CD14-positive monocyte (primary cell): ENCODE results near the gene DIDO1. TPM values are rescaled to one million over a fixed set of nuclear protein-coding genes. Genes with fewer than 3 reads are reported as not detected.

Source experiments
- DNase-seq, 3 donors: peaks; one replicate each; pipeline ENCODE4 v3.0.0-alpha.2; 2011 to 2022
- H2AFZ ChIP-seq: 2 replicates; pipeline ENCODE4 v1.6.0; 2012; ENCODE audit warnings: mild to moderate bottlenecking, low read depth, low read length, inconsistent platforms; ENCODE audit not compliant: insufficient read depth, poor library complexity, severe bottlenecking
- H3K27ac ChIP-seq, 2 donors: 1 replicate in 1 of 2; 2 replicates in 1 of 2; pipeline ENCODE4 v1.5.1; 2012 to 2013; ENCODE audit warnings: low read length in 2 of 2, control low read depth in 1 of 2, inconsistent platforms in 1 of 2, low read depth in 1 of 2, mild to moderate bottlenecking in 1 of 2
- H3K27me3 ChIP-seq, 2 donors: one replicate each; pipeline versions ENCODE4 v1.6.0 to v1.6.1; 2011 to 2013; ENCODE audit warnings: low read length in 2 of 2; ENCODE audit not compliant: control insufficient read depth in 2 of 2, insufficient read depth in 2 of 2
- H3K36me3 ChIP-seq, 2 donors: replicated peaks in 1 of 2; 1 replicate in 1 of 2; 2 replicates in 1 of 2; pipeline versions ENCODE4 v1.5.1 to v1.6.1; 2012 to 2013; ENCODE audit warnings: low read length in 2 of 2, control low read depth in 1 of 2, inconsistent platforms in 1 of 2, mild to moderate bottlenecking in 1 of 2; ENCODE audit not compliant: insufficient read depth in 2 of 2, control insufficient read depth in 1 of 2
- H3K4me1 ChIP-seq, 2 donors: 1 replicate in 1 of 2; 2 replicates in 1 of 2; pipeline versions ENCODE4 v1.5.1 to v1.6.1; 2012 to 2013; ENCODE audit warnings: low read length in 2 of 2, control low read depth in 1 of 2, inconsistent platforms in 1 of 2, mild to moderate bottlenecking in 1 of 2, moderate library complexity in 1 of 2; ENCODE audit not compliant: insufficient read depth in 2 of 2, control insufficient read depth in 1 of 2
- H3K4me2 ChIP-seq: replicated peaks from 2 replicates; pipeline ENCODE3; 2012; ENCODE audit warnings: low read length, moderate library complexity, mild to moderate bottlenecking; ENCODE audit not compliant: poor library complexity, severe bottlenecking; ENCODE audit errors: extremely low read depth
- H3K4me3 ChIP-seq, 3 experiments: fragments of 200-600 bp in 1 of 3; sonication (generic) in 1 of 3; replicated peaks in 1 of 3; 1 replicate in 2 of 3; 2 replicates in 1 of 3; pipeline ENCODE4 v1.5.1; 2011 to 2013; ENCODE audit warnings: low read length in 3 of 3, mild to moderate bottlenecking in 3 of 3, control low read depth in 2 of 3, low read depth in 2 of 3, inconsistent platforms in 1 of 3, moderate library complexity in 1 of 3
- H3K79me2 ChIP-seq: 2 replicates; pipeline ENCODE4 v1.6.0; 2012; ENCODE audit warnings: mild to moderate bottlenecking, control low read depth, inconsistent platforms, low read length, moderate library complexity; ENCODE audit not compliant: insufficient read depth
- H3K9ac ChIP-seq: 2 replicates; pipeline ENCODE4 v1.6.0; 2017; ENCODE audit warnings: low read length, mild to moderate bottlenecking; ENCODE audit not compliant: insufficient read depth, poor library complexity, severe bottlenecking
- H3K9me3 ChIP-seq, 2 donors: replicated peaks in 1 of 2; 1 replicate in 1 of 2; 2 replicates in 1 of 2; pipeline versions ENCODE4 v1.5.1 to v1.6.1; 2012 to 2013; ENCODE audit warnings: low read length in 2 of 2, control low read depth in 1 of 2; ENCODE audit not compliant: control insufficient read depth in 1 of 2, insufficient read depth in 1 of 2
- H4K20me1 ChIP-seq: 2 replicates; pipeline ENCODE4 v1.6.0; 2012; ENCODE audit warnings: mild to moderate bottlenecking, low read length, control low read depth, moderate library complexity; ENCODE audit not compliant: insufficient read depth
- H3K27ac Mint-ChIP-seq, 7 donors: one replicate each; pipeline ENCODE4 v1.8.0; 2020; ENCODE audit warnings: mild to moderate bottlenecking in 7 of 7, mixed read lengths in 7 of 7, moderate library complexity in 6 of 7, inconsistent platforms in 2 of 7
- H3K27me3 Mint-ChIP-seq, 3 donors: one replicate each; pipeline ENCODE4 v1.8.0; 2021 to 2022; ENCODE audit warnings: low read depth in 3 of 3, mild to moderate bottlenecking in 3 of 3, mixed read lengths in 3 of 3, moderate library complexity in 3 of 3, inconsistent platforms in 1 of 3
- H3K36me3 Mint-ChIP-seq, 2 donors: one replicate each; pipeline ENCODE4 v1.8.0; 2020; ENCODE audit warnings: mixed read lengths in 2 of 2, inconsistent platforms in 1 of 2, mild to moderate bottlenecking in 1 of 2
- H3K4me1 Mint-ChIP-seq: one replicate; pipeline ENCODE4 v1.8.0; 2020; ENCODE audit warnings: mild to moderate bottlenecking, mixed read lengths
- H3K4me3 Mint-ChIP-seq, 2 donors: one replicate each; pipeline ENCODE4 v1.8.0; 2020; ENCODE audit warnings: mild to moderate bottlenecking in 2 of 2, mixed read lengths in 2 of 2, moderate library complexity in 1 of 2
- H3K9me3 Mint-ChIP-seq, 7 donors: one replicate each; pipeline ENCODE4 v1.8.0; 2020 to 2022; ENCODE audit warnings: mixed read lengths in 7 of 7, mild to moderate bottlenecking in 6 of 7, moderate library complexity in 6 of 7, inconsistent platforms in 2 of 7
- WGBS: methylation state at CpG from one replicate; pipeline ENCODE4 v1.1.5; 2013; ENCODE audit warnings: missing lambda C conversion rate; ENCODE audit not compliant: insufficient coverage; 5-methylcytosine and 5-hydroxymethylcytosine counted together
- intact Hi-C, 2 donors: fragments of 100-400 bp; cut with micrococcal nuclease; formaldehyde crosslinking; loops; one replicate each; pipeline versions ENCODE4 v1.15.0 to v1.15.1; 2023
- polyA plus RNA-seq, 3 donors: library from polyadenylated mRNA; depleted of rRNA in 1 of 3; unstranded in 2 of 3; stranded (reverse) in 1 of 3; fragments of 300-500 nt in 2 of 3; fragments of >200 nt in 1 of 3; fragmentation: Illumina TruSeq in 2 of 3; gene quantifications; 1 replicate in 2 of 3; 2 replicates in 1 of 3; pipeline ENCODE4 v1.2.3, GENCODE V29; 2012 to 2021
- TF ChIP-seq, protein P1 (sequence below): fragments of 200-600 bp; IDR thresholded peaks from one replicate; pipeline ENCODE4 v1.8.0; 2022; ENCODE audit warnings: antibody characterized with exemption, mild to moderate bottlenecking

The DIDO1 gene
- polyA plus RNA-seq, 3 donors: 8.5 to 23.8 (median 12.9) TPM

DNA sequence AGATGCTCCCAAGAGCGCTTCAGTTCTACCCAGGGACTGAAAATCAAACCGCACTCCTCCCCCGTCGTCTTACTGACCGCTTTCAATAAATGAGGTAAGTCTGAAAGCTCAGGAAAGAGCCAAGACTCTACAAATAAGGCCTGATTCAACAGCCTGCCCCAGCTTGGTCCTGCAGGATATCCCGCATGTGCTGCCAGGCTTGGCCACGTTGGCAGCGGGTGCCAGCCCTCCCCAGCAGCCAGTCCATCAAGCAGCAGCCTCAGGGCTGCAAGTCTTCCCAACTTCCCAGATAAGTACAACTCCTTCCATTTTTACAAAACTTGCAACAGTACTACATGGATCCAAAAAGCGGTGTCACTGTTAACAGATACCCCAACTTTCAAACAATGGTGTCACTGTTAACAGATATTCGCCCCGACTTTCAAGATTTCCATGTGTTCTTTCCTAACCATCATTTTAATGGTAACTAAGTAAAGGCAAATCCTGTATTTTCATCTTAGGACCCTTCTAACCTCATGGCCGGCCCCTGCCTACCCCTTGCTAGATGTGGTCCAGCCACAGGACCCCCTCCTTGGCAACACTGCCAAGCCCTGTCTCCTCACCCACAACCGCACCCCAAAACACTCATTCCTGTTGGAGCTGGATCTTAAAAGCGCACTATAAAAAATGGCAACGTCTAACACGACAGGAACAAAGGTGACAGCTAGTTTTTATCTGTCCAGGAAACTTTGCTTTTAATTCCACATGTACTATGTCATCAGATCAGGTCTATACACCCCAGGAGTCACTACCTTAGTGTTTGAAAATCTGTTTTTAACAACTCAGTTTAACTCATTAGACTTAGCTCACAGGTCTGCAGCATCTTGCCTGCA is 28.0 kb downstream of the DIDO1 start:
- WGBS: 98% methylated on average over 13 of the region's 16 CpGs
- DNase-seq: no peak
- no peak overlapping the region for H3K27ac ChIP-seq
- H3K4me3 ChIP-seq: no peak overlapping the region
- H3K27me3 Mint-ChIP-seq: peaks cover 0 to 5% (median 1%) of the 10 kb centered on the region in 3 donors
- intact Hi-C loops: no loop called here
- H3K27ac Mint-ChIP-seq: peak overlapping the region in 3 of 7 donors; percentile 8 to 37 (median 10)
- no peak overlapping the region for H3K4me2 ChIP-seq
- H3K4me3 Mint-ChIP-seq: no peak overlapping the region
- no peaks in the 10 kb centered on the region for H3K27me3 ChIP-seq
- H3K9ac ChIP-seq: no peak overlapping the region
- H3K4me1 ChIP-seq: peaks cover 0 to 7% of the 10 kb centered on the region in 2 donors
- H3K4me1 Mint-ChIP-seq: peaks cover 9% of the 10 kb centered on the region
- TF ChIP-seq, protein P1, sequence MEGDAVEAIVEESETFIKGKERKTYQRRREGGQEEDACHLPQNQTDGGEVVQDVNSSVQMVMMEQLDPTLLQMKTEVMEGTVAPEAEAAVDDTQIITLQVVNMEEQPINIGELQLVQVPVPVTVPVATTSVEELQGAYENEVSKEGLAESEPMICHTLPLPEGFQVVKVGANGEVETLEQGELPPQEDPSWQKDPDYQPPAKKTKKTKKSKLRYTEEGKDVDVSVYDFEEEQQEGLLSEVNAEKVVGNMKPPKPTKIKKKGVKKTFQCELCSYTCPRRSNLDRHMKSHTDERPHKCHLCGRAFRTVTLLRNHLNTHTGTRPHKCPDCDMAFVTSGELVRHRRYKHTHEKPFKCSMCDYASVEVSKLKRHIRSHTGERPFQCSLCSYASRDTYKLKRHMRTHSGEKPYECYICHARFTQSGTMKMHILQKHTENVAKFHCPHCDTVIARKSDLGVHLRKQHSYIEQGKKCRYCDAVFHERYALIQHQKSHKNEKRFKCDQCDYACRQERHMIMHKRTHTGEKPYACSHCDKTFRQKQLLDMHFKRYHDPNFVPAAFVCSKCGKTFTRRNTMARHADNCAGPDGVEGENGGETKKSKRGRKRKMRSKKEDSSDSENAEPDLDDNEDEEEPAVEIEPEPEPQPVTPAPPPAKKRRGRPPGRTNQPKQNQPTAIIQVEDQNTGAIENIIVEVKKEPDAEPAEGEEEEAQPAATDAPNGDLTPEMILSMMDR: no peak
- H3K36me3 Mint-ChIP-seq: peaks cover 58 to 62% of the 10 kb centered on the region in 2 donors
- H4K20me1 ChIP-seq: peaks cover 47% of the 10 kb centered on the region
- peaks cover 57 to 70% of the 10 kb centered on the region in 2 donors for H3K36me3 ChIP-seq
- no peaks in the 10 kb centered on the region for H3K79me2 ChIP-seq
- H3K9me3 Mint-ChIP-seq: no peaks in the 10 kb centered on the region
- H3K9me3 ChIP-seq: no peaks in the 10 kb centered on the region
- no peak overlapping the region for H2AFZ ChIP-seq

DNA sequence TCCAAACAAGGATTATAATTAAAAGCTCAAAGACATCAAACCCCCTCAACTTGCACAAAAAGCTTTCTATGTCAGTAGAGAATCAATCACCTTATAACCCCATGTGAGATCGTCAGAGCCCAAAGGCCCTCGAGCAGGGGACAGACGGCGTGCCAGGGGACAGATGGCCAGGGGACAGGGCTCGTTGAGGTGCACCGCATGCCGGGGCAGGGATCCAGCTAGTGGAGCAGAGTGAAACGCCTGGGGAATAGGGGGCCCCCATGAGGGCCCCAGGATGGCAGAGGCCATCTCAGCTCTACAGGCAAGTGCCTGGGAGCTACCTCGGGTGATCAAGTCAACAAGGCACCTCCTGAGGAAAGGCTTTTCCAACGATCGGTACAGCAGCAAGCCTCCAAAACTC is 28.6 kb downstream of the DIDO1 start:
- H2AFZ ChIP-seq: no peak overlapping the region
- no peak overlapping the region for H3K27ac ChIP-seq
- peaks cover 0 to 7% of the 10 kb centered on the region in 2 donors for H3K4me1 ChIP-seq
- no peaks in the 10 kb centered on the region for H3K79me2 ChIP-seq
- no peak overlapping the region for H3K4me3 ChIP-seq
- H3K4me2 ChIP-seq: no peak overlapping the region
- no peak for DNase-seq
- intact Hi-C loops: no loop called here
- no peak overlapping the region for H3K4me3 Mint-ChIP-seq
- H4K20me1 ChIP-seq: peaks cover 53% of the 10 kb centered on the region
- 90% methylated on average over 7 of the region's 11 CpGs for WGBS
- no peak overlapping the region for H3K9ac ChIP-seq
- TF ChIP-seq, protein P1: no peak
- peaks cover 58 to 62% of the 10 kb centered on the region in 2 donors for H3K36me3 Mint-ChIP-seq
- no peaks in the 10 kb centered on the region for H3K9me3 ChIP-seq
- H3K36me3 ChIP-seq: peaks cover 57 to 70% of the 10 kb centered on the region in 2 donors
- peaks cover 9% of the 10 kb centered on the region for H3K4me1 Mint-ChIP-seq
- H3K27me3 ChIP-seq: no peaks in the 10 kb centered on the region
- no peaks in the 10 kb centered on the region for H3K9me3 Mint-ChIP-seq
- peaks cover 0 to 5% (median 1%) of the 10 kb centered on the region in 3 donors for H3K27me3 Mint-ChIP-seq
- no peak overlapping the region for H3K27ac Mint-ChIP-seq
